Measurements from ENCODE around the gene NFYC.

NFYC gene

GRCh38 chr1:40783001-40783905, 91.7 kb downstream of the NFYC start, which contains the start of gene KCNQ4:
Gene KCNQ4 (plus strand): TSS chr1:40783787. CDS start chr1:40784094, 307 bp downstream.
- DNase-seq (ENCODE audit: low spot score), result peak; percentile 61

GRCh38 chr1:40784141-40784770, 92.8 kb downstream of the NFYC start:
- DNase-seq (ENCODE audit: low spot score), result peak; percentile 51

- no peak for DNase-seq (ENCODE audit: low spot score)
These were observed 93.3 kb downstream of the NFYC start for GRCh38 chr1:40784771-40785151.

- no peak for DNase-seq (ENCODE audit: low spot score)
These were observed 93.9 kb downstream of the NFYC start for GRCh38 chr1:40785446-40785845.

- DNase-seq (ENCODE audit: low spot score), result no peak
These were observed 94.9 kb downstream of the NFYC start for GRCh38 chr1:40786171-40786994.

GRCh38 chr1:40786995-40787705, 95.6 kb downstream of the NFYC start:
- no peak for DNase-seq (ENCODE audit: low spot score)

- no peak for DNase-seq (ENCODE audit: low spot score)
These were observed 96.4 kb downstream of the NFYC start for GRCh38 chr1:40787737-40788560.

GRCh38 chr1:40788561-40789341, 97.2 kb downstream of the NFYC start:
- no peak for DNase-seq (ENCODE audit: low spot score)

- DNase-seq (ENCODE audit: low spot score), result no peak
These were observed 97.8 kb downstream of the NFYC start for GRCh38 chr1:40789342-40789598.

- DNase-seq (ENCODE audit: low spot score), result no peak
These were observed 98.3 kb downstream of the NFYC start for GRCh38 chr1:40789661-40790430.

GRCh38 chr1:40792036-40792435, 100.5 kb downstream of the NFYC start:
- DNase-seq (ENCODE audit: low spot score), result no peak

GRCh38 chr1:40793617-40794016, 102.1 kb downstream of the NFYC start:
- DNase-seq (ENCODE audit: low spot score), result no peak

GRCh38 chr1:40794048-40794447, 102.5 kb downstream of the NFYC start:
- DNase-seq (ENCODE audit: low spot score), result no peak

GRCh38 chr1:40794974-40795715, 103.6 kb downstream of the NFYC start:
- no peak for DNase-seq (ENCODE audit: low spot score)

- no peak for DNase-seq (ENCODE audit: low spot score)
These were observed 104.5 kb downstream of the NFYC start for GRCh38 chr1:40795811-40796586.

- DNase-seq (ENCODE audit: low spot score), result peak; percentile 33
These were observed 105.6 kb downstream of the NFYC start for GRCh38 chr1:40796939-40797667.

GRCh38 chr1:40797668-40798010, 106.1 kb downstream of the NFYC start:
- DNase-seq (ENCODE audit: low spot score), result no peak
